GM21529 (cell line): ENCODE measurements around the gene DYSF.
"Not testable (repeated sequence)": the region's sequence is repeated elsewhere in the genome, so short reads cannot be mapped to it uniquely, and the experiment has no call there.

Source experiments
- ATAC-seq: cut with Tn5 transposase; IDR thresholded peaks from one replicate; pipeline ENCODE4 v1.9.1; 2021; ENCODE audit not compliant: unreplicated experiment

DYSF gene

DNA sequence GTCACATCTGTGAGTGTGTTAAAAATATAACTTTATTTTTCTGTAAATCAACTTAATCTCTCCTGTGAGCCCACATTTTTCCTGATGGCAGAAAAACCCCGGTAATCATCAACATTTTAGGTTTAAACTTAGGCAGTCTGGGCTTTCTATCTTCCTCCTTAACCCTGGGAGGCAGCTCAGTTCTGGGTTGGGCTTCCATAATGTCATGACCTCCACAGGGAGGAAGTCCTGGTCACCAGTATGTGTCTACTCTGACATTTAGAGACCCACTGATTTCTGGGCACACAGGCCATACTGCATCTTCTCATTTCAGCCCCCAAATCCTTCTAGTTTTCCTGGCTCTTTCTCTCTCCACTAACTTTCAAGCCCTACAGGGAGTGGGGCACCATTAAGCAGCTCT, 181.2 kb downstream of the DYSF start:
- no peak for ATAC-seq

DNA sequence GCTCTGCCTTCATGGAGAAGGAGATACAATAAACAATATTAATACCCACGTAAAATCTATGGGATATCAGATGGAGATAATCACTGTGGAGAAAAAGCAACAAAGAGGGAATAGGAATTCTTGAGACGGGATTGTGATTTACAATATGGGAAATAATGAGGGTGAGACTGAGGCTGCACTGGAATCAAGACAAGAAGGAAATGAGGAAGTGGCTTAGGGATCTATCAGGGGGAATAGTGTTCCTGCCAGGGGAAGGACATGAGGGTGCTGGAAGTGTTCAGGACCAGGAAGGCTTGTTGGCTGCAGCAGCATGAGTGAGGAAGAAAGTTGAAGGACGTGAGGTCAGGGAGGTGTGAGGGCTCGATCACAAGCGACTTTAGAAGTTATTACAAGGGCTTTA, 182.4 kb downstream of the DYSF start:
- ATAC-seq, result no peak

DNA sequence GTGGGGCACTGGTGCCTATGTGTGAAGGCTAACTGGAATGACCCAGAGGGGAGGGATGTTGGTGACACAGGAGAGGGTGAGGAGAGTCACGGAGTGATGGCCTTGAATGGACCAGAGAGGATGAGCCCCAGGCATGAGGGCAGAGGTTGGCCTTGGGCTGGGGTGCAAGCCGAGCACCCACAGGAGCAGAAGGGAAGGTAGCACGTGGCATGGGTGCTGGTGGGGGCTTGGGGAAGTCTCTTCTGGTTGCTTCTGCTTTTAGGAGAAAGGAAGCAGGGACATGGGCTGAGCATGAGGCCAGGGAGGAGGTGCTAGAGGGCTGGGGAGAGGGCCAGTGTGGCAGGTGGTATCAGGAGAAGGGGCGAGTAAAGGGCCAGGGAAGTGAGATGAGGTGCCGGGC, 183.8 kb downstream of the DYSF start:
- ATAC-seq, result no peak

DNA sequence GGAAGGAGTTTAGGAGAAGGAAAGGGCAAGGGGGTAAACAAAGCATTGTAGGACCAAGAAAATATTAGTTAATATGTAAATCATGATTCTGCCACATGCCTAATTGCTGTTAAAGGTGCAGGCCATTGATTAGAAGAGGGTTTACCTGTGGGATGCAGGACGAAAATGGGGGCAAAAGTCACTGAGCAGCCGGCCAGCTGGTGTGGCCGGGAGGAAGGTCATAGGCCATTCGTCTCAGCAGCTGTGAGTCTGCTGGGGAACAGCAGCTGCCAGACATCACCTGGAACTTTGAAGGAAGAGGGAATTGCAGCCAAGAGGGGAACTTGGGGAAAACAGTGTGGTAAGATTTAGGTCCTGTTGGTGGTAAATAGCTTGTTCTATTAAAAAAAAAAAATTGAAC, 184.4 kb downstream of the DYSF start:
- no peak for ATAC-seq

DNA sequence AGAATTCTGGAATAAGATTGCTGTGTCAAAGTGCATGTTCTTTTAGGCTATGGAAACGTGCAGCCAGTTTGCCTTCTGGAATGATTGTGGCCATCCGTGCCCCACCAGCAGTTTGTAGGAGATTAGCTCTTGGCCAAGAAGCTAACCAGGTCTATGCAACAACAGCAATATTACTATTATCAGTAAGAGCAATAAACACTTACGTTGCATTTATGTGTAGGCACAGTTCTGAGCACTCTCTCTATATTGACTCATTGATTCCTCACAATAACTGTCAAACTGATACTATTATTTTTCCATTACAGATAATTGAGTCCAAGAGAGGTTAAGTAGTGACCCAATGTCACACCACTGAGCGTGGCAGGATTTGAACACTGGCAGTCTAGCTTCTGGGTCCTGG, 186.4 kb downstream of the DYSF start:
- no peak for ATAC-seq

DNA sequence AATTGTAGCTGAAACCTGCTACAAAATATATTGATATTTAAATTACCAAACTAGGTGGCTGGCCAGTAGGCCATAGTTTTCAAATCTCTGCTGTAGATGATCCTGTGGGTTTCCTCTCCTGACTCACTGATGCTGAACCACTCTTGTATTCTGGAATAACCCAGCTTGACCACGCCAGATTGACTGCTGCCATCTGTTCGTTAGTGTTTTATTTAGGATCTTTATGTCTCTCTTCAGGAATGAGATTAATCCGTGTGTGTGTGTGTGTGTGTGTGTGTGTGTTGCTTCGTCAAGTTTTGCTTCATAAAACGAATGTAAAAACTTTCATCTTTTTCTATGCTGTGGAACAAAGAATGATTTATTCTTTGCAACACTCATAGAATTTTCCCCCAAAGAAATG, 187.1 kb downstream of the DYSF start:
- ATAC-seq, result no peak

DNA sequence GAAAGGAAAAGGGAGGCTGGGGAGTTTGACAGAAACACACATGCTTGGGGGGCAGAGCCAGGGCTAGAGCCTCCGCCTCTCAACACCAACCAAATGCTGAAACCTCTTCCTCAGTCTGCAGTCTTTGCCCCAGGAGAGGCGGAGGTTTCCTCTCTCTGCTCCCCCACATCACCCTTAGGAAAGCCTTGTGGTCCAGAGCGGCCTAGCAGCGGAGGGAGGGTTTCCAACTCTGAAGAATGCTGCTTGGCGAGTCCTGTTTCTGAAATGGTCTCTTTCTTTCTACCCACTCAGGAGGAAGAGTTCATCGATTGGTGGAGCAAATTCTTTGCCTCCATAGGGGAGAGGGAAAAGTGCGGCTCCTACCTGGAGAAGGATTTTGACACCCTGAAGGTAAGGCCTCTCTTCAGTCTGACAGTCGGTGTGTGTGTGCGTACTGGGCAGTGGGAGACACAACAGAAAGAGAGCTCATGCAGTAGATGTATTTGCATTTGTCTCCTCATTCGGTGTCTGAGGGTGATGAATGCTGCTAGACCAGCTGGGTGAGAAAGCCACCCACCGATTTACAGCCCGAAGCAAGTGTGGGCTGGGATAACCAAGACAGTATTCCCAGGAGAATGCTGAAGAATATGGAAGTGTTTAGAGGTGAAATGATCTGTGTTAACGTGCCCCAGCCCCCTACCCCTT, 190.5 kb downstream of the DYSF start:
- no peak for ATAC-seq

DNA sequence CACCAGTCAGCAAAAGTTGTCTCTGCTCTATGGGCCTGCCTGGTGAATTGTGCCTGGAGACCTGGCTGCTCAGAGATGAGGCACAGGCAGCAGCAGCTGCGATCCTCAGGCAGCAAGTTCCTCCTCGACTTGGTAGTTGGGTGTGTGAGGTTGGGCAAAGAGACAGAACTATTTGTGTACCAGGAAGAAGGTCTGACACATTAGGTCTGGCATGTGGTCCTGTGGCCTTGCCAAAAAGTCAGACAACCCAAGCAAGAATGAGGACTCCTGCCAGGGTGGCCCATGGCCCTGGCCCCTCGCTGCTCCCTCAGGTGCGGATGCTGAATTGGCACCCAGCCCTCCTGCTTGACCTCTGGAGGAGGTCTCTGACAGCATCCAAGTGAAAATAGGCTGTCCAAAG, 192.7 kb downstream of the DYSF start:
- no peak for ATAC-seq

DNA sequence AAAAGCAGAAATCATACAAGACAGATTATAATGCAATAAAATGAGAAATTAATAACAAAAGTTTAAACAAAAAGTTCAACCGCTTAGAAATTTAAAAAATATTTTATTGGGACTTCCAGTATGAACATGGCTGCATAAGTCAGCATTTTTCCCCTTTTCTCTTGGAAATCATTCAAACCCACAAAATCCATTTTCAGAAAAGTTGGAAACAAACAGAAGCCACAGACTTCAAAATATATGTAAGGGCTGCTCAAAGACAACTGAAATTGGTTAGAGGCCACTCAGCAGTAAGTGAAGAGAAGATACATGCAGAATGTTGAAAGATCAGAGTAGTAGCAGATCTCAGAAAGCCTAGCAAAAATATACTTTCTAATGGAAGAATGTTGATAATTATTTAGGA, 194.0 kb downstream of the DYSF start:
- ATAC-seq, result no peak

DNA sequence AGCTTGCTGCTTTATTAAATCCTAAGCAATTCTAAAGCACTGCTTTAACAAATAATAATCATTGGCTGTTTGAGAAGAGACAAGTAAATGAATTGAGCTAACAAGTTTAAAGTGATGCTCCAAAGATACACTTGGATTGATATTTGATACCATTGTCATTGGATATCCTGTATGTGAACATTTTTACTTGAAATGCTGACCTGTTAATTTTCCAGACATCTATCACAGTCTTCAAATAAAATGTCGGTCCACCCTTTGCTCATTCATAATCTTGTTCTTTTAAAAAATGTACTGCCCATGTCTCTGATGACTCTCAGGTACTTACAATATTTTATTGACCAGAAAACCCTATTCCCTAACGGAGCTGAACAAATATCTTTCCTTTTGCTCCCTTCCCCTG, 202.1 kb downstream of the DYSF start:
- no peak for ATAC-seq

DNA sequence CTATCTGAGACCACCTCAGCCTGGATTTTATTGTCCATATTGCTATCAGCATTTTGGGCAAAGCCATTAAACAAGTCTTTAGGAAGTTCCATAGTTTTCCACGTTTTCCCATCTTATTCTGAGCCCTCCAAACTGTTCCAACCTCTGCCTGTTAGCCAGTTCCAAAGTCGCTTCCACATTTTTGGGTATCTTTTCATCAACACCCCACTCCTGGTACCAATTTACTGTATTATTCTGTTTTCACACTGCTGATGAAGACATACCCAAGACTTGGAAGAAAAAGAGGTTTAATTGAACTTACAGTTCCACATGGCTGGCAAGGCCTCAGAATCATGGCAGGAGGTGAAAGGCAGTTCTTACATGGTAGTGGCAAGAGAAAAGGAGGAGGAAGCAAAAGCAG, 204.9 kb downstream of the DYSF start:
- ATAC-seq, result not testable (repeated sequence)

DNA sequence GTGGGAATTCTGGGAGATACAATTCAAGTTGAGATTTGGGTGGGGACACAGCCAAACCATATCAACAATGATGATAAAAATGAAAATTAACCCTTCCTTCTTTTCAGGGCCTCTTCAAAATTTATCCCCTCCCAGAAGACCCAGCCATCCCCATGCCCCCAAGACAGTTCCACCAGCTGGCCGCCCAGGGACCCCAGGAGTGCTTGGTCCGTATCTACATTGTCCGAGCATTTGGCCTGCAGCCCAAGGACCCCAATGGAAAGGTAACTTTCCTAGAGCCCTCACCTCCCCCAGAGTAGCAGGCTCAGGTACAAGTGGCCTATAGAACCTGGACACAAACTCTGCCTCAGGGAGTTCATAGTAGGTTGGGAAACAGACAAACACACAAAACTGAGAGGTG, 205.4 kb downstream of the DYSF start:
- no peak for ATAC-seq

DNA sequence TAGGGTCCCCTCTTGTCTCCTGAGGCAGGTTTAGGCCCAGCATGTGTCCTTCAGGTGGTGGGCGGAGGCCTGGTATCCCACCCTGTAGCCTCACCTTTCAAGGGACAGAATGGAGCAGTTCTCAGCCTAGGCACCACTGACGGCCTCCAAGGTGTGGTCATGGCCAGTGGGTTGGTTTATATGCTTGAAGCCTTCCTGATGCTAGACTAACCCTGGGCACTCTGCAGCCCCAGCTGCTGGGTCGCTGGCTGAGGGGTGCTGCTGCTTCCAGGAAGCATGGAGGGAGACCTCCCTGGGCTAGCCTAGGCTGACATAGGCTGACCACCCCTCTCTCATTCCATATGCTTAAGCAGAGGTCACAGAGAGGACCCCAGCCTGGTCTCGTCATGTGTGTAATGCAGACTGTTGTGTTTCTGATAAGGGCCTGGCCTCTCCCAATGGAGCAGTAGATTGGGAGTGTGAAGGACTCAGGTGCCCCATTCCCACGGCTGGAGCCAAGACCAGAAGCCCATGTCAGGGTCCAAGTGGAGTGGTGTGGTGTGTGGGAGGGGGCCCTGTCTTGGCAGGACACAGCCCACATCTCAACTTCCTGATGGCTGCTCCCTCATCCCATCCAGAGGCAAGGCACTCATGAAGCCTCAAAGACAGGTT, 206.6 kb downstream of the DYSF start:
- no peak for ATAC-seq

DNA sequence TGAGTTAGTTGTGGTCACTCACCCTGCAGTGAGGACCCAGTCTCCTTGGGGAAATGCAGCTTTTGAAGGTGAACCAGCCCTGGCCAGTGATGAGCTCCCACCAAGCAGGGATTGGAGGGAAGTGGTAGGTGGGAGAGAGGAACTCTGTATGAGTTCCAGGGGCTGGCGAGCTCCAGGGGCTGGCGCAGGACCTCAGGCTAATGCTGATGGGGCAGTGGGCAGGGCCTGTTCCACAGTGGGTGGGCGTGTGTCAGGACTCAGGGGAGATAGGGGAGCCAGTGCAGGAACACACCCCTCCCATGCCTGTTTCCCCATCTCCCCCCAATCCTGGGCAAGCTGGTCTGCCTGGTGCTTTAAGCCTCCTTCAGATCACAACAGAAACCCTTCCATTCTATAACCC, 208.4 kb downstream of the DYSF start:
- no peak for ATAC-seq

DNA sequence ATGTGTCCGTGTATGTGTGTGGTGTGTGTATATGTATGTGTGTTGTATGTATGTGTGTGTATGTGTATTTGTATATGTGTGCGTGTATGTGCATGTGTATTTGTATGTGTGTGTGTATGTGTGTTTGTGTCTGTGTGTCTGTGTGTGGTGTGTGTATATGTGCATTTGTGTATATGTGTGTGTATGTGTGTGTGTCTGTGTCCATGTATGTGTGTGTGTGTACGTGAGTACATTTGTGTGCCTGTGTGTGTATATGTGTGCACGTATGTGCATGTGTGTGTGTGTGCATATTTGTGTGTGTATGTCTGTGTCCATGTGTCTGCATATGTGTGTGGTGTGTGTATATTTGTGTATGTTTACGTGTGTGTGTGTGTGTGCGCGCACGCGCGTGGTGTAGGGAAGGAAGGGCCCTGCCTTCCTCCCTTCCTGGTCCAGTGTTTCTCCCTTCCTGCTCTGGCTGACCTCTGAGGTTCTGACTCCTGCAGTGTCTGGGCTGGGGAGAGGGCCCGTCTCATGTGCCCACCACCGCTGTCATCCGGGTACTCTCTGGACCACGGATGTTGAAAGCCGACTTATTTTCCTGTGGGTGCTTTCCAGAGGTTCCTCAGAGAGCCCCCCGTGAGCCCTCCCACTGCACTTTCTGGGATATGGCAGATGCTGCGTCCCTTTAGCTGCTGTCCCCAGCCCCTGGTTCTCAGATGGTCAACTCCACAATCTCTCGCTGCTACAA, 209.5 kb downstream of the DYSF start:
- no peak for ATAC-seq

DNA sequence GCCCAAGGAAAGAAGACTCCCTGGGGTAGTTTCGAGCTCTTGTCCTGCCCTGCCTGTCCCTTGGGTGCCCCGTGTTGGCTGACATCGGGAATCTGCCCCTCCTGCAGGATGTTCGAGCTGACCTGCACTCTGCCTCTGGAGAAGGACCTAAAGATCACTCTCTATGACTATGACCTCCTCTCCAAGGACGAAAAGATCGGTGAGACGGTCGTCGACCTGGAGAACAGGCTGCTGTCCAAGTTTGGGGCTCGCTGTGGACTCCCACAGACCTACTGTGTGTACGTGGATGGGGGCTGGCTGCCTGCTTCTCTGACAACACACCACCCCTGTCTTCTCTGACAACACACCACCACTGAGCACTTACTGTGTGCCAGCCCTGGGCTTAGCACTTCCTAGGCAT, 210.8 kb downstream of the DYSF start:
- ATAC-seq, result no peak

DNA sequence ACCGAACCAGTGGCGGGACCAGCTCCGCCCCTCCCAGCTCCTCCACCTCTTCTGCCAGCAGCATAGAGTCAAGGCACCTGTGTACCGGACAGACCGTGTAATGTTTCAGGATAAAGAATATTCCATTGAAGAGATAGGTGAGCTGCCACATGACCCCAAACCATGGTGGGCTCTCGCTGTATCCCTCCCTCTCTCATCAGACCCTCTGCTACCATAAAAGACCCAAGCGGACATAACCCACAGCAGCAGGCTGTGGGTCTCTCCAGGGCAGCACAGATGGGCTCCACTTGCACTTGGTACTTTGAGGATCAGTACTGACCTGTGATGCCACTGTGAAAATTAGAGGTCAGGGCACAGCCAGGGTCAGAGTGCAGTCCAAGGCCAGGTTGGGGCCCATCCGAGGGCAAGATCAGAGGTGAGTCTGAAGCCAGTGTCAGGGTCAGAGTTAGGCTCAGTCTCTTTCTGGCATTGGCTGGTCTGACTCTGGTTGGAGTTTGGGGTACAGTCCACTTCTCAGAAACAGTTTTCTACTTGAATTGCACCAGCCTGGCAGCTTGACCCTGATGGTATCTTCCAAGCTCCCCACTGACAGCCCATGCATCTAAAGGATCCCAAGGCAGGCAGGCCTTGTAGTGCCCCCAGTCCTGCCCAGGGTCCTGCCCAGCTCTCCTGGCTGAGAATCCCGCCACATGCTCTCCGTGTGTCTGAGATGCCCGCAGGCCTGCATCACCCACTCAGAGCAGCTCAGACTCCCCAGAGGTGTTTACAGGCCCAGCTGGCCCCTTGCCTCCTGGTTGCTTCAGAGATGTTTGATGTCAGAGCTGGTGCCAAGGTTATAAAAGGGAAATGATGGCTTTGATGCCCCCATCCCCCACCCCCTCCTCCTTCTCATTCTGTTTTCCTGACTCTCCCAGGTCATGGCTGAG, 212.1 kb downstream of the DYSF start:
- ATAC-seq, result no peak

DNA sequence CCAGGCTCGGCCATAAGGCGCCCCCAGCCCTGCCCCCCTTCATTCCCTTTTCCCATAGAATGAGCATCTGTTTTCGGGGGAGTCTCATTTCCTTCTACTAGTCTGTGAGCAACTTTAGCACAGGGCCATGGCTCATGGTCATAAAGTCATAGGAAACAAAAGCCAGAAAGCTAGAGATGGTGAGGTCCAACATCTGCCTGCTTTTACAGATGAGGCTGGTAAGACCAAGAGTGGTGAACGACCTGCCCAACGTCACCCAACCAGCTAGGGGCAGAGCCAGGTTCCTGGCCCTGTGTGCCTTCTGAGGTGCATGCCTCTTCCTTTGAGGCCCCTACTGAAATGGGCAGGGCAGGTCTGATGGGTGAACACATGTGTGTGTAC, 212.7 kb downstream of the DYSF start:
- no peak for ATAC-seq

DNA sequence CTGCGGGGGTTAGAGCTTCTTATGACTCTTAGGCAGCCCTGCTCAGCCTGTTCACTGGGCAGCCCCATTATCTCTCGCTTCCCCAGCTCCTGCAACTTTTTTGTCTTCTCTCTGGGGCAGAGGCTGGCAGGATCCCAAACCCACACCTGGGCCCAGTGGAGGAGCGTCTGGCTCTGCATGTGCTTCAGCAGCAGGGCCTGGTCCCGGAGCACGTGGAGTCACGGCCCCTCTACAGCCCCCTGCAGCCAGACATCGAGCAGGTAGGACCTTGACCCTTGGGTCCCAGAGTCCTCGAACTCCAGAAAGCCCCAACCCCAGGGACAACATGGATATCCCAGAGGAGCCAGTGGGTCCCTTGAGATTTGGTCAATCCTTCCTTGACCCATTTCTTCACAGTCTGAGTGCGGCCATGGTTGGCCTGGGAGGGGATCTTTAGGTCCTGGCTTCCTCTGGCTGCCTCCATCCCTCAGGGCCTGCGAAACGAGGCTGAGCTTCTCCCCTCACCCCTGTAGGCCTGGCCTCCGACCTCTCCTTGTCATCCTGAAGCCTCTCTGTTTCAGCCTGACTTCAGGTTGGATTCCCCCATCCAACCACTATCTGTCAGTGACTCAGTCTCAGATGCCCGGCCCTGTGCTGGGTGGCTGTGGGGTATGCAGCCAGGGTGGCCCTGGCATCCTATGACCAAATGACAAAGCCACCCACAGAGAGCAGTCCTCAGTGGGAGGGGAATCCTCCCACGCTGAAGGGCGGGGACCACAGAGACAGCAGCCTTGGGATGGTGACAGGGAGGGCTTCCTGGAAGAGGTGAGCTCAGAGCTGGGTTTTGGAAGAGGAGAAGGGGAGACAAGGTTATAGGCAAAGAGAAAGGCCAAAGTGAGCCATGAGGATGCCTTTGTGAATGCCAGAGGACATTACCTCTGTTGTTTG, 214.2 kb downstream of the DYSF start:
- ATAC-seq, result no peak

DNA sequence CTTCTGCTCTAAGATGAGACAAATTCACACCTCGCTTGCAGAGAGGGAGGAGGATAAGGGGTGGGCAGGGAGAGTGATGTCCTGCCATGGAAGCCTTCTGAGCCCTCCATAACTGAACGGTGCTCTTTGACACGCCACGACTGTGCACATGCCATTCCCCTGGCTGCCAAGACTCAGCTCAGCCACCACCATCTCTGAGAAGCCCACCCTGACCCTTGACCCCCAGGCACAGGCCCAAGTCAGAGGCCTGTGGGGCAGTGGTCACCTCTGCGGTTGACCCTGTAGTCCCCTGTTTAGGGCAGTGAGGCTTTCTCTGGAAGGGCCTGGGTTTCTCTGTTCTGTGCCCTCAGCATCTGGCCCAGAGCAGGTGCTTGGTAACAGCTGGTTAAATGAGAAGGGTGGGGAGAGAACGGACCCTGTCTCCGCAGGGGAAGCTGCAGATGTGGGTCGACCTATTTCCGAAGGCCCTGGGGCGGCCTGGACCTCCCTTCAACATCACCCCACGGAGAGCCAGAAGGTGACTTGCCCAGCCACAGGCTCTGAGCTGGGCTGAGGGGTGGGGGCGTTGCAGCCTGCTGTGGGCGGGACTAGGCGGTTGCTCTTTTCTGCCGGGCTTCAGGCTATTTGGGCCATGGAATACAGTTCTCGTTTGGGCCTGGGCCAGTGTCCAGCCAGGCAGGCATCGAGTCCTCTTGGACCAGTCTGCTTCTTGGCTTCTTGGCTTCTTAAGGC, 215.1 kb downstream of the DYSF start:
- ATAC-seq, result no peak
